AG04449 (cell line): Measurements from ENCODE around the gene PBRM1.

Source experiments
- CTCF ChIA-PET: fragments of 350-600 bp; formaldehyde crosslinking; extraction: SDS; loops from one replicate; lab custom pipeline; 2021; ENCODE audit warnings: antibody characterized with exemption; lab: Yijun Ruan, JAX
- POLR2A ChIA-PET: fragments of 400-600, 350-600 bp; formaldehyde crosslinking; extraction: SDS; loops from one replicate; lab custom pipeline; 2020; ENCODE audit warnings: antibody characterized with exemption, inconsistent platforms; lab: Yijun Ruan, JAX
- DNase-seq: peaks from one replicate; pipeline ENCODE4 v3.0.0-alpha.2; 2010; ENCODE audit warnings: low read depth, low spot score
- H3K4me3 ChIP-seq: 2 replicates; pipeline ENCODE4 v1.5.1; 2011; ENCODE audit warnings: low read depth, mild to moderate bottlenecking, control low read depth, low read length
- TF ChIP-seq, protein P1 (sequence below): IDR thresholded peaks from one replicate; pipeline ENCODE4 v1.5.1; 2011; ENCODE audit warnings: mild to moderate bottlenecking, moderate library complexity, low read length, control low read depth, inconsistent platforms; ENCODE audit not compliant: insufficient read depth; ENCODE audit errors: missing control alignments

PBRM1 gene

DNA sequence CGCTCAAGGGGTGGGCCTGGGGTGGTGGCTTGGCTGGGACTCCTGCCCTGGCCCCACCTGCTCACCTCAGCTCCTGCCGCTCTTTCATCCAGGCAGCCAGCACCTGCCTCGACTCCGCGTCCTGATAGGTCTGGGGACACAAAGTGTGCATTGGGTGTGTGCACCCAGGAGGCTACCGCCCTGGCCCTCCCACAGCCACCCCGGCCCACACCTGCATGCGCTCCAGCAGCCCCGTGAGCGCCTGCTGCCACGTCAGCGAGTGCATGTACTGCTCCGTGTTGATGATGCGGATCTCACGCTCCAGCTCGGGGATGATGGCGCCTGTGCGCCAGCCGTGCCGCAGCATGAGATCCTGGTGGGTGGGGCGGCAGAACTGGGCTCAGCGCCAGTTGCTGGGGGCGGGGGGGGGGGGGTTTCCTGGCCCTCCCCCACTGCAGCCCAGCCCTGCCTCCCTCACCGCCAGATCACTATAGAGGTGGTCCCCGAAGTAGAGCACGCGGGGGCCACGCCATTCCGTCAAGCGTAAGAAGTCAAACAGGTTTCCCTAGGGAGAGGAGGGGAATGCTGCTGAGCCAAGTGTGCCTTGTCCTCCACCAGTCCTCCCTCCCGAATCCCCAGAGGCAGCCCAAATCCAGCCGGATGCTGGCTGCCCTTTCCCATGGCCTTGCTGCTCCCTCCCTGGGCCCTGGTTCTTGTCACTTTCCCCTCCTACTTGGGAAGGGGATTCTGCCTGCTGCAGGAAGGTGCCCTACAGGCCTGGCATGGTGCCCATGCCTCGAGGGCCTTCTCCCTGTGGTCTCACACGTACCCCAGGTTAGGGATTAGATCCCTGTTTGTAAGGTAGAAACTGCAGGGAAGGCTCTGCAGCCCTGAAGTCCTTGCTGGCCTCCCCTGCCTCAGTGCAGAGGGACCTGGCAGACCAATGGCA, 160.7 kb downstream of the PBRM1 start:
- no peak overlapping the region for H3K4me3 ChIP-seq
- no peak for DNase-seq
- POLR2A ChIA-PET, result no interaction called here
- CTCF ChIA-PET, result no interaction called here
- TF ChIP-seq, protein P1, sequence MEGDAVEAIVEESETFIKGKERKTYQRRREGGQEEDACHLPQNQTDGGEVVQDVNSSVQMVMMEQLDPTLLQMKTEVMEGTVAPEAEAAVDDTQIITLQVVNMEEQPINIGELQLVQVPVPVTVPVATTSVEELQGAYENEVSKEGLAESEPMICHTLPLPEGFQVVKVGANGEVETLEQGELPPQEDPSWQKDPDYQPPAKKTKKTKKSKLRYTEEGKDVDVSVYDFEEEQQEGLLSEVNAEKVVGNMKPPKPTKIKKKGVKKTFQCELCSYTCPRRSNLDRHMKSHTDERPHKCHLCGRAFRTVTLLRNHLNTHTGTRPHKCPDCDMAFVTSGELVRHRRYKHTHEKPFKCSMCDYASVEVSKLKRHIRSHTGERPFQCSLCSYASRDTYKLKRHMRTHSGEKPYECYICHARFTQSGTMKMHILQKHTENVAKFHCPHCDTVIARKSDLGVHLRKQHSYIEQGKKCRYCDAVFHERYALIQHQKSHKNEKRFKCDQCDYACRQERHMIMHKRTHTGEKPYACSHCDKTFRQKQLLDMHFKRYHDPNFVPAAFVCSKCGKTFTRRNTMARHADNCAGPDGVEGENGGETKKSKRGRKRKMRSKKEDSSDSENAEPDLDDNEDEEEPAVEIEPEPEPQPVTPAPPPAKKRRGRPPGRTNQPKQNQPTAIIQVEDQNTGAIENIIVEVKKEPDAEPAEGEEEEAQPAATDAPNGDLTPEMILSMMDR, result no peak

DNA sequence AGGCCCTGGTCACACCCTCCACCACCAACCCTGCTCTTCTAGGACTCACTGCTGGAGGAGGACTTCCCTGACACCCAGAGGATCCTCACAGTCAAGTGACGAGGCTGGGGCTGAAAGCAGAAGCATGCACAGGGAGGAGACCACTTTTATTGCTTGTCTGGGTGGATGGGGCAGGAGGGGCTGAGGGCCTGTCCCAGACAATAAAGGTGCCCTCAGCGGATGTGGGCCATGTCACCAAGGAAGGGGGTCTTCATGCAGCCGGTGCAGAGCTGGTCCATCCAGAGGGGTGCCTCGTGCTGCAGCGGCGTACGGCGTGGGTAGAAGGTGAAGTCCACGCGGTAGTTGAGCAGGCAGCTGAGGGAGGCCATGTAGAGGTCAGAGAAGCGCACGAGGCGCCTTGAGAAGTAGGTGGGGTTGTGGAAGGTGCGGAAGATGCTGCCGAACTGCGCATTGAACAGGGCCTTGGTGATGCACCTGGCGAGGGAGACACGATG, 161.4 kb downstream of the PBRM1 start:
- H3K4me3 ChIP-seq, result no peak overlapping the region
- ChIA-PET POLR2A (no interaction called here), CTCF (no interaction called here)
- TF ChIP-seq, protein P1, result no peak
- no peak for DNase-seq

DNA sequence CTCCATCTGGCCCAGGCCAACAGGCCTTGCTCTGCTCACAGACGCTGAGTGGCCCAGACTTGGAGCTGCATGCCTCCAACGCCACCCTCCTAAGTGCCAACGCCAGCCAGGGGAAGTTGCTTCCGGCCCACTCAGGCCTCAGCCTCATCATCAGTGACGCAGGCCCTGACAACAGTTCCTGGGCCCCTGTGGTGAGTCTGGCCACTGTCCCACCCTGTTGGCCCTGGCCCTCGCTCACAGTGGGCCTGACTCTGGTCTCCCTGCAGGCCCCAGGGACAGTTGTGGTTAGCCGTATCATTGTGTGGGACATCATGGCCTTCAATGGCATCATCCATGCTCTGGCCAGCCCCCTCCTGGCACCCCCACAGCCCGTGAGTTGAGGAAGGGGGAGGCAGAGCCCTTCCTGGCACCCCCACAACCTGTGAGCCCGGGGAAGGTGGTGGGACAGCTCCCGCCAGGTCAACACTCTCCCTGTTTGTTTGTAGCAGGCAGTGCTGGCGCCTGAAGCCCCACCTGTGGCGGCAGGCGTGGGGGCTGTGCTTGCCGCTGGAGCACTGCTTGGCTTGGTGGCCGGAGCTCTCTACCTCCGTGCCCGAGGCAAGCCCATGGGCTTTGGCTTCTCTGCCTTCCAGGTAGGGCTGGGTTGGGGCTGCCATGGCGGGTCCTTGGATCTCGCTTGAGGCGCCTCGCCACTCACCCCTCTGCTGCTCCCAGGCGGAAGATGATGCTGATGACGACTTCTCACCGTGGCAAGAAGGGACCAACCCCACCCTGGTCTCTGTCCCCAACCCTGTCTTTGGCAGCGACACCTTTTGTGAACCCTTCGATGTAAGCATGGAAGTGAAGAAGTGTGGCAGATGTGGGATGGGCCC, 162.1 kb downstream of the PBRM1 start:
- no peak for DNase-seq
- POLR2A ChIA-PET, result interaction anchor here (1.2 kb wide), 1 partner anchor 28 kb away, joined by 3 read pairs; no protein-coding TSS in a partner anchor
- TF ChIP-seq, protein P1, result no peak
- CTCF ChIA-PET, result no interaction called here
- H3K4me3 ChIP-seq, result no peak overlapping the region

DNA sequence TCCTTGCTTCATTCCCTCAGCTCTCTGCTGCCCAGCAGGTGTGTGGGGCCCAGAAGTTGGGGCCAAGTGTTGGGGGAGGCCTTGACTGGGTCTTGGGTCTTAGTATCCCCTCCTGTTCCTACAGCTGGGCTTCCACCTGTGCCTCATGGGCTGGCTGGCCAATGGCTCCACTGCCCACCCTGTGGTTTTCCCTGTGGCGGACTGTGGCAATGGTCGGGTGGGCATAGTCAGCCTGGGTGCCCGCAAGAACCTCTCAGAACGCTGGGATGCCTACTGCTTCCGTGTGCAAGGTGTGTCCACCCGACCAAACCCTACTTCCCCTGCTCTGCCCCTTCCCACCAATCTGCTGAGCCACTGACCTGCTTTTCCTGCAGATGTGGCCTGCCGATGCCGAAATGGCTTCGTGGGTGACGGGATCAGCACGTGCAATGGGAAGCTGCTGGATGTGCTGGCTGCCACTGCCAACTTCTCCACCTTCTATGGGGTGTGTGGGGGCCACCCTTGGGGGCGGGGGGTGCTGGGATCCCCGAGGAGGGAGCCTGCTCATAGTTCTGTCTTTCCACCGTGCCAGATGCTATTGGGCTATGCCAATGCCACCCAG, 163.0 kb downstream of the PBRM1 start:
- CTCF ChIA-PET, result no interaction called here

DNA sequence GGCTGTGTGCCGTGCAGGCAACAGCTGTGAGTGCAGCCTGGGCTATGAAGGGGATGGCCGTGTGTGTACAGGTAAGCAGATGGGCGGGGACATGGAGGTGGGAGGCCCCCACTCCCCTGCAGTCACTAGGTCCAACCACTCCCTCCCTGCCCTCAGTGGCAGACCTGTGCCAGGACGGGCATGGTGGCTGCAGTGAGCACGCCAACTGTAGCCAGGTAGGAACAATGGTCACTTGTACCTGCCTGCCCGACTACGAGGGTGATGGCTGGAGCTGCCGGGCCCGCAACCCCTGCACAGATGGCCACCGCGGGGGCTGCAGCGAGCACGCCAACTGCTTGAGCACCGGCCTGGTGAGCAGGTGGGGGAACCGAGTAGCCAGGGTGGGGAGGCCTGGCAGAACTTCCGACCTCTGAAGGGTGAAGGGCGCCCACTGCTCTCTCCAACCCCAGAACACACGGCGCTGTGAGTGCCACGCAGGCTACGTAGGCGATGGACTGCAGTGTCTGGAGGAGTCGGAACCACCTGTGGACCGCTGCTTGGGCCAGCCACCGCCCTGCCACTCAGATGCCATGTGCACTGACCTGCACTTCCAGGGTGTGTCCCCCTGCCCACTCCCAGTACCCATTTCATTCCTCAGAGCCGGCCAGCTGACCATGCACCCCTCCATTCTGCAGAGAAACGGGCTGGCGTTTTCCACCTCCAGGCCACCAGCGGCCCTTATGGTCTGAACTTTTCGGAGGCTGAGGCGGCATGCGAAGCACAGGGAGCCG, 163.6 kb downstream of the PBRM1 start:
- POLR2A ChIA-PET, result no interaction called here
- DNase-seq, result no peak
- CTCF ChIA-PET, result no interaction called here
- TF ChIP-seq, protein P1, result no peak
- no peak overlapping the region for H3K4me3 ChIP-seq

More for the DNA sequence above, 163.0 kb downstream of the PBRM1 start:
- no peak overlapping the region for H3K4me3 ChIP-seq
- no peak for DNase-seq
- TF ChIP-seq, protein P1, result no peak
- POLR2A ChIA-PET, result interaction anchor here (1.2 kb wide), 1 partner anchor 27 kb away, joined by 3 read pairs; no protein-coding TSS in a partner anchor
